GM18858 (cell line): ENCODE data around the gene MNT.

Source experiments
- ATAC-seq: cut with Tn5 transposase; IDR thresholded peaks from one replicate; pipeline ENCODE4 v1.9.1; 2021; ENCODE audit not compliant: unreplicated experiment

MNT gene

DNA sequence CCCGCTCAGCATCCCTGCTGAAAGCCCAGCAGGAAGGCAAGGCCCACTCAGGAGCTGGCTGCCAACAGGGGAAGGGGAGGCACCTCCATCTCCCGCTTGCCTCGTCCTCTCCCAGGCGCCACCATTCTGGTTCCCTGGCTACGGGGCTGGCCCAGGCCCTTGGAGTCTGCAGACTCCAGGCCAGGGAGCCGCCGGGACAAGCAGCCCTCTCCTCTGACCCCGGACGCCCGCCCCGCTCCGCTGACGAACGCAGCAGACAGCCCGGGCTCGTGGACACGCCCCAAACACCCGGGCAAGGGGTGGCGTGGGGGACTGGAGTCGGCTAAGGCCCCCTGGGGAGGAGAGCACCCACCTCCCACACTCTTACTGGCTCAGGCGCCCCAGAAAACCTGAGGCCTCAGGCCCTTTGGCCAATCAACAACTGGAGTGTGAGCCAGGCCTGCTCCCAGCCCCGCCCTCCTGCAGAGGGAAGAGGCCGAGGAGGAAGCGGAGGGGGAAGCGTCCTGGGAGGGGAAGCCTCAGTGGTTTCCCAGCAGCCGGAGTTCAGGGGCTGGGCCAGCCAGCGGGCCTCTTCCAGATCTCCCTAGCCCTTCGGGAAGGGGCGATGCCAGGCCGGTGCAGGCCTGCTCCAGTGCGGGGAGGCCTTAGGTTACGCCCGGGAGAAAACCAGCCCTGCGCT lies 4.2 kb downstream of the MNT start:
- ATAC-seq, result no peak

GRCh38 chr17:2396192-2396567 lies 4.7 kb downstream of the MNT start:
- no peak for ATAC-seq

- no peak for ATAC-seq
These were observed 5.3 kb downstream of the MNT start for GRCh38 chr17:2395258-2396181.

- no peak for ATAC-seq
These were observed 6.1 kb downstream of the MNT start for GRCh38 chr17:2394775-2395201.

- no peak for ATAC-seq
These were observed 6.7 kb downstream of the MNT start for GRCh38 chr17:2393954-2394749.

DNA sequence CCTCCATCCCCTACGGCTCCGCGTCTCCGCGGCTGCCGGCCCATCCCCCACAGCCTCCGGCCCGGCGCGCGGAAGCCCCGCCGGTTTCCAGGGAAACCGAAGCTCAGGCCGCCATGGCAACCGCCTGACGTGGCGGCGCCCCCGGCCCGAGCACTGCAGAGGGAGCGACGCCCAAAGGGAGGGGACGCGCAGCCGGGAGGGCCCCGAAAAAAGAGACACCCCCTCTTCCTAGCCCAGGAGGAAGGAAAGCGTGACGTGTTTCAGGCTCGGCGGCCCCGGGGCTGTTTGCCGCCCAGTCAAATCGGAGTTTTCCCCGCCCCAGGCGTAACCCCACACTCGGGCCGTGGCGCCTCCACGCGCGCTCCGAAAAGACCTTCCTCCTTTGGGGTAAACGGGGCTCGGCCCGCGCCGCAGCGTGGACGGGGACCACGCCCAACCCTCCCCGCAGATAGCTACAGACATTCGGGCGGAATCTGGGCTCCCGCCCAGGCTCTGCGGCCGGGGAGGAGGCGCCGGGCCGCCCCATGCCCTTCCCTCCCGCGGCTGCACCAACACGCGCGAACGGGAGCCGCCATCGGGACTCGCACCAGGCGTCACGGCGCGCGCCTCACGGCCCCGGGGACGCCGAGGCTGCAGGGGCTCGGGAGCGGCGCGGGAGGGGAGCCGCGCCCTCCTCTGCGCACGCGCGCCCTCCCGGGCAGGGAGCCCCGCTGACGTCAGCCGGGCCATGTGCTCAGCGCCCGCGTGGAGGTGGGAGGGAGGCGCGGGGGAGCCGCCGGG lies 7.5 kb downstream of the MNT start:
- ATAC-seq, result peak; percentile 9

DNA sequence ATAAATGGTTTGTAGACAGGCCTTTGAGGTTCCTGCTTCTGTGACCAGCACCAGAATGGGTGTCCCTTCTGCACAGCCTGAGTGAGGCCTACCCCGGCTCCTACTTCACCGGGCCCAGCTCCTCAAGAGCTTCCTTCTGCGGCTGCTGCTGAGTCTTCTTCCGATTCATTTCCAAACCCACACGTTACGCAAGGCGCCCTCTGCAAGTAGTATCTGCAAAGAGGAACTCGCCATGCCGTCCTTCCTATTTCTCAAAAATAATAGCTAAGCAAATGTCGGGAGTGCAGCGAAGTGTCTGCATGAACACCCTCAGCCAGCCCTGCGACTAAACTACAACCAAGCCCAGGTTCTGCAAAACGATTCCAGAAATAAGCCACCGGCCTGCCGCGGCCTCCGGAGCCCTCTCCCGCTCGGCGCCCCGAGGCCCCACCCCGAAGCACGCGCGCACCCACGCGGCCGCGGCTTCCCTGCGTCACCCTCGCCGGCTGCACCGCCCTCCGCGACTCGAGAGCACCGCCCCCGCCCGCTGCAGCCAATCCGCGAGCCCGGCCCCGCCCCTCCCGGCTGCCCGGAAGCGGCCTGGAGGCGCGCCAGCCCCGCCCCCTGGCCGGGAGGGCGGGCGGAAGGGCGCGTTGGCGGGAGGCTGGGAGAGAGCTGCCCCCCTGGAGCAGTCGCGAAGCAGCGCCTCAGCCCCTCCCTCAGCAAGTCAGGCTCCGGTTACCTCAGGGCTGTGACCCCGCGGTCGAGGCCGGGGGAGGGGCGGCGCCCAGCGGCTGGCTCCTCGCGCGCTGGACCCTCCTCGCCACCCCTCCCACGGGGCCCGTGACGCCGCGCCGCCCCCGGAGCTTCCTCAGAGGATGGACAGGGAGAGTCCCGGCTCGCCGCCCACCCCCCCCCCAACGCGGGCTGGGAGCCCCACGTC lies 8.3 kb downstream of the MNT start:
- peak; percentile 32 for ATAC-seq

DNA sequence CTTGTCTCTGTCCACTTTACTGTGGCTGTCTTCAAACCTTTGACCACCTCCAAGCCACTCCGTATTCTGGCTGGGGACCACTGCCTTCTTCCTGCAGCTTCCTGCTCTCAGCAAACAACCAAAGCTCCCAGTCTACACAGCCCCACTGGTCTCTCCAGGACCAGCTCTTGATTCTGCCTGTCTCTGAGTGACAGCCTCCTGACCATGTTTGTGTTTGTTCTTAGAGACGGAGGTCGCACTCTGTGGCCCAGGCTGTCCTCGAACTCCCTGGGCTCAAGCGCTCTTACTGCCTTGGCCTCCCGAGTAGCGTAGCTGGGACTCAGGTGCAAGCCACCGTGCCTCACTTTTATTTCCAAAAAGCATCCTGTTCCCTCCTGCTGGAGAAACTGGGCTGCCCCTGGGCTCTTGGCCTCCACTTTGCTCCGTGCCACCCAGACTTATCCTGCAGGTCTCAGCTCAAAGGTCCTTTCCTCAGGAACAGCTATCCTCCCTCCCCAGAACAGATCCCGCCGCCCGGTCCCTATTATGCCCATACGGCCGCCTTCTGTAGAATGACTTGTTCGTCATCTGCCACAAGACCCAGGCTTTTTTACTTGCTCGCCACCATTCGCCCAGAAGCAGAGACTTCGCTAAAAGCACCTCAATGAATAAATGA lies 9.1 kb downstream of the MNT start:
- ATAC-seq, result no peak

GRCh38 chr17:2390199-2390836 lies 10.5 kb downstream of the MNT start:
- no peak for ATAC-seq

- ATAC-seq, result no peak
These were observed 12.2 kb downstream of the MNT start for GRCh38 chr17:2388683-2389055.

DNA sequence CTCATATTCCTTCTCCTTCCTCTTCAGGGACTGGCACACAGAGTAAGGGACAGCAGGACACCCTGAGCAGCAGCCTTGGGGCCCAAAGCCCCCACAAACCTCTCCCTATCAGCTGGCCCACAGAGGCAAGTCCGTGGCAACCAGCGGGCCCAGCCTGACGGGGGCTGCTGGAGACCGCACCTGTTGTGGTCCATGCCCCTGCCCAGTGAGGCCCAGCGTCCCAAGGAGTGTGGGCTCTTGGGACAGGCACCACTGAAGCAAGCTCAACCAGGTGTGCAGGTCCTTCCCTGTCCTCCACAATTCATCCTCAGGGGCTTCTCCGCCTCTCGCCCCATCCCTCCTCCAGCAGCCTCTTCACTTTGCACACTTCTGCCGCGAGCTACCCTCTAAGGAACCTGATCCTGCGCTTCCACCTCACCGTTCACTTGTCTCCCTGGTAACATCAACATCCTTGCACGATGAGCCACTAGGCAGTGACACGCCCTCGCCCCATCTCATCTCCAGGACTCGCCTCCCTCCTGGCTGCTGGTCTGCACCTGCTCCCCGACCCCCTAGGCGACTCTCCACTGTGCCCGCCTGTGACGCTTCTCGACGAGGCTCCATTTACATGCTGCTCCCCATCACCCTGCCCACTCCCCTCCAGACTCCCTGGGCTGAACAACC lies 12.7 kb downstream of the MNT start:
- no peak for ATAC-seq

- no peak for ATAC-seq
These were observed 13.5 kb downstream of the MNT start for GRCh38 chr17:2387086-2388019.

- ATAC-seq, result no peak
These were observed 14.3 kb downstream of the MNT start for GRCh38 chr17:2386400-2387085.

DNA sequence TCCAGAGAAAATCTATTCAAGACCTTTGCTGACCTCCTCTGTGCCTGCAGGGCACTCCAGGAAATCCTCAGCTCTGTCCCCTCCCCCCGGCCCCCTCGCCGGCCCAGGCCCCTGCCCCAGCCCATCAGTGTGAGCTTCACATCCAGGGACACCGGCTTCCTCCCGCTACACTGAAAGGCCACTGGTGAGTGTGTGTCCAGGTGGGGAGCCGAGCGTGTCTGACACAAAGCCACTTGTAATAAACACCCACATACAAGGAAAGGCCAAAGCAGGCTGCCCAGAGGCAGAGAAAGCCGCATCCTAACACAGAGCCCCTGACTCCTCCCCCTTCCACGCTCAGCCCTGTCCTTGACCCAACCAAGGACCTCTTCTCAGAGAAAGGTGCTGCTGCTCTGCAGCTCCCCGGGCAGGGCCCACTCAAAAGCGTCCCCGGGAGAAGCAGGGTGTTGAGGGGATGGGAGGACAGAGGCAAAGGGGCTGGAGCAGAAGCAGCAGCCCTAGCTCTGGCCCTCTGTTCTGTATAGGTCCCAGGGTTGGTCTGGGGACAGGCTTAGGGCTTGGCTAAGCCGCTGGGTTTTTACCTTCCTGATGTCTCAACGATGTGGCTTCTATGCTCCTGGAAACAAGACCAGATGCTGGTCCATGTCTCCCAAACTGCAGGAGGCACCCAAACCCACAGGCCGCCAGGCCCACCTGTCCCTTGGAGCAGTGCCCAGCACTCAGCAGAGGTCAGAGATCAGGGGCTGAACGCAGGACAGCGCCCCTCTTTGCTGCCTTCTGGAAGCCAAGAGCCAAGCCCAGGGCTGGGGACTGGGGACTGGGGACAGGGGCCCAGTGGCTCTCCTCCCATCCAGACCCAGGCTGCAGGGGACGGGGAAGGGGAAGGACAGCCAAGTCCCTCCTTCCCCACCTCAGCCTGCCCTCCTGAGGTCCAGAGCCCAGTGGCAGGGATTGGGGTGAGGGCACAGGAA lies 15.3 kb downstream of the MNT start:
- no peak for ATAC-seq

- no peak for ATAC-seq
These were observed 16.3 kb downstream of the MNT start for GRCh38 chr17:2384439-2385127.
